GM18870 (cell line): ENCODE results near the gene SNRPB2.

Source experiments
- ATAC-seq: cut with Tn5 transposase; IDR thresholded peaks from one replicate; pipeline ENCODE4 v1.9.1; 2021; ENCODE audit warnings: moderate library complexity; ENCODE audit not compliant: unreplicated experiment

Gene SNRPB2

DNA sequence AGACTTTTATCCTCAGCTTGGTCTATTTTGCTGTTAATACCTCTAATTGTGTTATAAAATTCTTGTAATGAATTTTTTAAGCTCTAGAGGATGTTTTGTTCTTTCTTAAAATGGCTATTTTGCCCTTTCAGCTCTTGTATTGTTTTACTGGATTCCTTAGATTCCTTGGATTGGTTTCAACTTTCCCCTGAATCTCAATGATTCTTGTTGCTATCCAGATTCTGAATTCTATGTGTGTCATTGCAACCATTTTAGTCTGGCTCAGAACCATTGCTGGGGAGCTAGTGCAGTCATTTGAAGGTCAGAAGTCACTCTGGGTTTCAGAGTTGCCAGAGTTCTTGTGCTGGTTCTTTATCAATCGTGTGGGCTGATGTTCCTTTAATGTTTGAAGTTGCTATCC is 55.4 kb downstream of the SNRPB2 start:
- ATAC-seq: no peak
